GM19463 (cell line): Measurements from ENCODE around the gene CALHM6.
A peak's percentile ranks its signal among the peaks of the same experiment; 100 is the strongest.

Experiments
- ATAC-seq: cut with Tn5 transposase; IDR thresholded peaks from one replicate; pipeline ENCODE4 v1.9.1; 2021; ENCODE audit warnings: mild to moderate bottlenecking, moderate library complexity; ENCODE audit not compliant: unreplicated experiment

Gene CALHM6

DNA sequence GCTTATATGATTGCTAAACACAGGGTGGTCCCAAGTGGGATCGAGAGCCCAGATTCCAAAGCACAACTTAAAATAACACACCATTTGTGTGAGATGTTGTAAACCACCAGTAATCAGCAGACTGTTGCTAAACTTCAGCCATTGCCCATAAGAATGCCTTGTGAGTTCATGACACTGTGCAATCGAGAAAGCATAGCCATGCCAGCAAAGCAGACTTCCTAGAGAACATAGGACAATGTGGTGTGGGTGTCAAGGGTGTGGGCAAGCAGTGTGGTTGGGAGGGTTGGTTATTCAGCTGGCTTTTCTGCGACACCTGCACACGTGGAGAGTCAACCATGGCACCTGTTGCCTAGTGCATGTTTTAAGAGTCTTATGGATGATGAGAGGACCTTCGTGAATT, 16.1 kb upstream of the CALHM6 start:
- ATAC-seq, result no peak

DNA sequence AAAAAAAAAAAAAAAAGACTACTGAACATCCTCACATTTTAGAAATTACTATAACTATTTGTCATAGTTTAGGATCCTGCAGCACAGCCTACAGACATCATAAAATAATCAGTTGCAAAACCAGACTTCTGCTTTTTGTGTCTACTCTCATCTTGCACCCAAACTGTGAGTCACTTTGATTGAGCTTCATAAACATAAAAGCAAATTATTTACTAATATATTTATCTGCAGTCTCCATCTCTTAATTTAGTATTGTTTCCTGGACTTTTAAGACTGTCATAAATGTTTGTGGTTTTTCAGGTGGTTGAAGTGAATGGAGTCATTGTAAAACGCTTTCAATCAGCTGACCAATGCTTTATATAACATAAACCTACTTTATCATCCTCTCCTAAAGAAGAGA, 14.8 kb upstream of the CALHM6 start:
- no peak for ATAC-seq

GRCh38 chr6:116447052-116447451, 14.1 kb upstream of the CALHM6 start:
- no peak for ATAC-seq

DNA sequence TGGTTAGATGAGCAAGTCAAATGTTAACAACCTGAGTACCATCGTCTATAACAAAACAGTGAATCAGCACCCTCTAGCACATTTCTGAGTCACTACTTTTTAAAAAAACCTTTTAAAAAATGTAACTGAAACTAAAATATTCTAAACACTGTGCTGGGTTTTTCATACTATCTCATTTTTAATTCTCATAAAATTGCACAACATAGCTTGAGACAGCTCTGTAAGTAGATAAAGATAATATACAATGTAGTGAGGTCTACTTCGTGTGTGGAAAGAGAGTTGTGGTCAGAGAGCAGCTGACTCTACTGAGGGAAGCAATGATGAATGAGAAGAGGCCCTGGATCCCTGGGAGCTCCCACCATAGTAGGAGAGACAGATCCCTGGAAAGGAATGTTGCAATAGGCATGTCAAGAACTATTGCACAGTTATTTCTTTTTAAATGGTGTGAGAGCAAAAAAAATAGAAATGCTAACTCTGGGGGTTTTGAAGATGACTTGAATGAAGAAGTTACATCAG, 13.6 kb upstream of the CALHM6 start:
- ATAC-seq, result no peak

GRCh38 chr6:116449565-116449964, 11.6 kb upstream of the CALHM6 start:
- ATAC-seq, result no peak

DNA sequence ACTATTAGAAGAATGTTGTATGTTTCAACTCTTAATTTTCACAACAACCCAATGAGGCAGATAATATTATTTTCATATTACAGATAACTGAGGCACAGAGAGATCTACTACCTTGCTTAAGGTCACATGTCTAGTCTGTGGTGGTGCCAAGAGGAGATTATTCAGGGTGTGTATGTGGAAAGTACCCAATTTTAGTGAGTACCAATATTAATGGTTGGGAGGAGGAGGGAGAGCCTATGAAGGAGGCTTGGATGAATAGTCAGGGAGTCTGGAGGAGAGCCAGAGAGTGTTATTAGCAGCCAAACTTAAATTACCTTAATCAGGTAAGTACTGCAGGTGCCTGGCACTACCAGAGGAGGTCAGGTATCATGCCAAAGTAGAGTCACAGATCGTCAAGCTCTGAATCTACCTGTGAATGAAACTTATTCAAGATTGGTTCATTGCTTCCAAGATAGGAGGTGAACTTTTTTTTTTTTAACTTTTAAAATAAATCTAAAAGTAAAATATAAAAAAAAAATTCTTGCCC, 10.9 kb upstream of the CALHM6 start:
- no peak for ATAC-seq

GRCh38 chr6:116450769-116451740, 10.1 kb upstream of the CALHM6 start:
- peak; percentile 79 for ATAC-seq

- ATAC-seq, result no peak
Measured at GRCh38 chr6:116451916-116452315, 9.3 kb upstream of the CALHM6 start.

- no peak for ATAC-seq
Measured at GRCh38 chr6:116452531-116452930, 8.6 kb upstream of the CALHM6 start.

GRCh38 chr6:116456106-116456505, 5.1 kb upstream of the CALHM6 start:
- ATAC-seq, result no peak

DNA sequence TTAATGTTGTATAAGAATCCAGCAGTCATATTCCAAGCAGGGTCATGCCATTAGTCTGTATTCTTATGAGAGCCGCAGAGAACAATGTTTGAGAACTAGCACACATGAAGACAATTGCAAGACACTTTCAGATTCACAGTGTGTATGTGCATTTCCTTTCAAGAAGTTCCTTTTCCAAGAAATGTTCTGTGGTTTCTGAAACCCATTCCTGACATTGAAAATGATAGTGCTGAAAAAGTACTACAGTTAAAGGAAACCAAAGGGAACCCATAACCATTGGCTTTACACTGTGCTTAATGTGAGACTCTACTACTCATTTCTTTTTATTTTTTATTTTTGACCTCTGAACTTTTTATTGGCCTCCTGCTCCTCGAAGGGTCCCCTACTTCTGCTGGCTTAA, 4.2 kb upstream of the CALHM6 start:
- no peak for ATAC-seq

GRCh38 chr6:116458264-116458663, 2.9 kb upstream of the CALHM6 start:
- no peak for ATAC-seq

DNA sequence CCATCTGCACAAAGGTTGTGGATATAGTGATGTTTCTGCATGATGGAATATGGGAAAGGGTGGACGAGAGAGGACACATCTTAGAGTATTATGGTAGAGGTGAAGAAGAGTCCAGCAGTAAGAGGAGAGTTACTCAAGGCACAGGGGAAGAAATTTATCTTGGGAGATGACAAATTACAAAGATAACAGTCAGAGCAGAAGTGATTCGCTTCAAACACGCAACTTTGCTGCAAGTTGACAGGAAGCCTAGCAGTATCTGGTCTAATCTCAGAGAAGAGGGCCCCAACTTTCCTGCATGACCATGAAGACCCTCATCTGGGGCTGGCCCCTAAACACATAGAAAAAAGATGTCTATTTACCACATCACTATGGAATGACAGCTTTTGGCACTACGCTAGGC, 1.2 kb upstream of the CALHM6 start:
- no peak for ATAC-seq

GRCh38 chr6:116461932-116462885, 1.0 kb downstream of the CALHM6 start:
- ATAC-seq, result peak; percentile 78

- ATAC-seq, result no peak
Measured at GRCh38 chr6:116463301-116463700, 2.1 kb downstream of the CALHM6 start.

DNA sequence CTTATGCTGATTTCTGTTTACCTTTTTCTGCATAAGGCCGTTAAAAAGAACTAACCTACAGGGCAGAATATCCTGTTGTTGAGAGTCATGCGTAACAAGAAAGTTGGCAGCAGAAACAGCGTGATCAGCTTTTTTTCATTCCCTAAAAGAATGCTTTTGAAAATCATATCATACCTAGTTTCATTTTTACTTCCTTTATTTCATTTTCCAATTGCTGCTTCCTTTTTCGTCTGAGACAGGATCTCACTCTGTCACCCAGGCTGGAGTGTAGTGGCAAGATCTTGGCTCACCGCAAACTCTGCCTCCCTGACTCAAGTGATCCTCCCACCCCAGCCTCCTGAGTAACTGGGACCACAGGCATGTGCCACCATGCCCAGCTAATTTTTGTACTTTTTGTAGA, 4.1 kb downstream of the CALHM6 start:
- no peak for ATAC-seq

DNA sequence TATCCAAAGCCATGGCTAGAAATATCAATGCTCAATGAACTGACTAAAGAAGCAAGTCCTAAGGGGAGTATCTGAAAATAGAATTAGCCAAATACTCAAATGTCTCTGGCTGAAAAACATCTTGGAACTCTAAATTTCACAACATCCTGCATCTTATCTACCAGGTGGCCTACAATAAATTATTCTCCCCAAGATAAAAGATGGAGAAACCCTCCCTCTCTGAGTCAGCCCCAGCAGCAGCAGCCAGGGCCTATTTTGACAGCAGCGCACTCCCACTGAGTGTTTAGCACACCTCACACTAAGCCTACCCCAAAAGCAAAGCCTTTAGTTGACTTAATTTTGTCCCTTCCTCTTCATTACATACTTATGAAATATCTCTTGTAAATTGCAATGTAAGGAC, 5.9 kb downstream of the CALHM6 start:
- ATAC-seq, result no peak

DNA sequence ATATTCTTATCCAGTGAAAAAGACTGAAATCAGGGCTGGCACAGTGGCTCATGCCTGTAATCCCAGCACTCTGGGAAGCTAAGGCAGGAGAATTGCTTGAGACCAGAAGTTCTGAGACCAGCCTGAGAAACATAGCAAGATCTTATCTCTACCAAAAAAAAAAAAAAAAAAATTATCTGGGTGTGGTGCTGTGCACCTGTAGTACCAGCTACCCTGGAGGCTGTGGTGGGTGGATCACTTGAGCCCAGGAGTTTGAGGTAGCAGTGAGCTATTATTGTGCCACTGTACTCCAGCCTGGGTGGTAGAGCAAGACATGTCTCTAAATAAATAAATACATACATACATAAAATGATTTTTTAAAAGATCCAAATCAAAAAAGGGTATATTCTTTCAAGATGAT, 6.3 kb downstream of the CALHM6 start:
- ATAC-seq, result no peak

DNA sequence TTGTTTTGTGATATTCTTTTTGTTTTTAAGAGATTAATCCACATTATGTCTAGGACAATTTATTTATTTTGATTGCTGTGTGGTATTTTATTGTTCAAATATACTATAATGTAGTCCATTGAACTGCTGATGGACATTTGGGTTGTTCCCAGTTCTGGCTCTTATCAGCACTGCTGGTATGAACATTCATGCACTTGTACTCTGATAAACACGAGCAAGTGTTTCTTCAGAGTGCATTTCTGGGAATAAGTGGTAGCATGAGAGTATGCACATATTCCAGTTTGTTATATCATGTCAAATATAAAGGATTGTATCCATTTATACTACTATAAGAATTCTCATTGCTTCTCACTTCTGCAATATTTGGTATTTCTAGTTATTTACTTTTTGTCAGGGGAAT, 7.1 kb downstream of the CALHM6 start:
- no peak for ATAC-seq

GRCh38 chr6:116471531-116471930, 10.4 kb downstream of the CALHM6 start:
- no peak for ATAC-seq

DNA sequence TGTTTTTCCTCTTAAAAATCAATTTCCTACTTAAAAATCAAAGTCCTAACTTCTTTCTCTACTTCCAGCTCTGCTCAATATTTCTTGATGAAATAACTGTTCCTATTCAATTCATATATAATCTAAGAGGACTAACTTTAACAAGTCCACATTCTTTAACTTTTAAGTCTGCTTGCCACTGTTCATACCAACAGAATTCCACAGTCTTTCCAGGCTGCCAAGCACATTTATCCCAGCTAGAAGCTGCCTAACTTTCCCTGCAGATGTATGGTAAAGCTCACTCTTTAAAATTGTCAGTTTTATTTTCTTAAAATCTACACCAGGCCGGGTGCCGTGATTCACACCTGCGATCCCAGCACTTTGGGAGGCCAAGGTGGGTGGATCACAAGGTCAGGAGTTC, 11.5 kb downstream of the CALHM6 start:
- ATAC-seq, result no peak
